WTC11 (cell line): Measurements from ENCODE around the gene LCLAT1. TPM values are rescaled to one million over a fixed set of nuclear protein-coding genes. Genes with fewer than 3 reads are reported as not detected.

Experiments
- ATAC-seq: fragments of 200-7000 bp; cut with Tn5 transposase; 2 replicates; pipeline ENCODE4 v1.10.0; 2021; ENCODE audit warnings: mild to moderate bottlenecking, moderate library complexity
- CTCF ChIA-PET: fragments of 300-600 bp; sonication (Branson Sonifier 250); formaldehyde crosslinking; loops from one replicate; lab custom pipeline; 2021; ENCODE audit warnings: antibody characterized with exemption; lab: Charles Lee
- POLR2A ChIA-PET: fragments of 350-600 bp; sonication (Branson Sonifier 250); formaldehyde crosslinking; loops from one replicate; lab custom pipeline; 2021; ENCODE audit warnings: antibody characterized with exemption; lab: Charles Lee
- DNase-seq: peaks from one replicate; pipeline ENCODE4 v3.0.0; 2021; ENCODE audit warnings: low spot score
- H3K27ac Mint-ChIP-seq: 2 replicates; pipeline ENCODE4 v1.8.0; 2021; ENCODE audit warnings: mixed read lengths
- H3K27me3 Mint-ChIP-seq: 2 replicates; pipeline ENCODE4 v1.8.0; 2021; ENCODE audit warnings: low read depth, mild to moderate bottlenecking, moderate library complexity, mixed read lengths
- H3K36me3 Mint-ChIP-seq: 2 replicates; pipeline ENCODE4 v1.8.0; 2021; ENCODE audit warnings: mixed read lengths
- H3K4me1 Mint-ChIP-seq: 2 replicates; pipeline ENCODE4 v1.8.0; 2022; ENCODE audit warnings: mixed read lengths
- H3K4me3 Mint-ChIP-seq: 2 replicates; pipeline ENCODE4 v1.8.0; 2021; ENCODE audit warnings: mild to moderate bottlenecking, moderate library complexity, mixed read lengths
- H3K9me3 Mint-ChIP-seq: 2 replicates; pipeline ENCODE4 v1.8.0; 2021; ENCODE audit warnings: mixed read lengths
- EMX1 ChIP-seq: fragments of 250-450 bp; sonication (Bioruptor Pico); IDR thresholded peaks from 2 replicates; pipeline ENCODE4 v1.8.0; 2021; ENCODE audit warnings: mild to moderate bottlenecking
- GABPB1 ChIP-seq: sonication (generic); formaldehyde crosslinking; IDR thresholded peaks from 2 replicates; pipeline ENCODE4 v1.8.1; 2023; ENCODE audit warnings: mild to moderate bottlenecking, missing genetic modification reagents
- GTF2I ChIP-seq: fragments of 250-450 bp; sonication (Bioruptor Pico); conservative IDR thresholded peaks from 2 replicates; pipeline ENCODE4 v1.4.0; 2021; ENCODE audit warnings: mild to moderate bottlenecking
- JAZF1 ChIP-seq: fragments of 250-450 bp; sonication (Bioruptor Pico); IDR thresholded peaks from 2 replicates; pipeline ENCODE4 v1.9.0; 2021; ENCODE audit warnings: moderate library complexity, mild to moderate bottlenecking, inconsistent platforms
- NFE2L1 ChIP-seq: sonication (generic); formaldehyde crosslinking; IDR thresholded peaks from 2 replicates; pipeline ENCODE4 v1.8.1; 2023; ENCODE audit warnings: missing genetic modification reagents
- OVOL2 ChIP-seq: fragments of 250-450 bp; sonication (Bioruptor Pico); IDR thresholded peaks from 2 replicates; pipeline ENCODE4 v1.9.0; 2021; ENCODE audit warnings: mild to moderate bottlenecking, borderline replicate concordance
- TEAD1 ChIP-seq: sonication (generic); formaldehyde crosslinking; IDR thresholded peaks from 2 replicates; pipeline ENCODE4 v1.8.0; 2022; ENCODE audit warnings: mild to moderate bottlenecking, missing genetic modification reagents
- ZNF423 ChIP-seq: fragments of 250-450 bp; sonication (Bioruptor Pico); IDR thresholded peaks from 2 replicates; pipeline ENCODE4 v2.1.2; 2022; ENCODE audit warnings: mild to moderate bottlenecking, moderate library complexity
- total RNA-seq: library from RNA; stranded (reverse); gene quantifications from 3 replicates; pipeline ENCODE4 v1.2.3, GENCODE V29; 2021
- TF ChIP-seq, protein P1 (sequence below): sonication (generic); formaldehyde crosslinking; IDR thresholded peaks from 2 replicates; pipeline ENCODE4 v1.8.0; 2022; ENCODE audit warnings: mild to moderate bottlenecking, missing genetic modification reagents
- TF ChIP-seq, protein P2 (sequence below): sonication (generic); formaldehyde crosslinking; IDR thresholded peaks from 2 replicates; pipeline ENCODE4 v1.8.0; 2023; ENCODE audit warnings: missing genetic modification reagents
- TF ChIP-seq, protein P3 (sequence below): fragments of 250-450 bp; sonication (Bioruptor Pico); IDR thresholded peaks from 2 replicates; pipeline ENCODE4 v1.9.0; 2021; ENCODE audit warnings: mild to moderate bottlenecking
- TF ChIP-seq, protein P4 (sequence below): sonication (generic); formaldehyde crosslinking; IDR thresholded peaks from 2 replicates; pipeline ENCODE4 v1.8.1; 2023; ENCODE audit warnings: mild to moderate bottlenecking, missing genetic modification reagents
- TF ChIP-seq, protein P5 (sequence below): sonication (generic); formaldehyde crosslinking; IDR thresholded peaks from 2 replicates; pipeline ENCODE4 v1.8.1; 2023; ENCODE audit warnings: mild to moderate bottlenecking, missing genetic modification reagents
- TF ChIP-seq, protein P6 (sequence below): fragments of 250-450 bp; sonication (Bioruptor Pico); conservative IDR thresholded peaks from 2 replicates; pipeline ENCODE4 v1.9.0; 2021; ENCODE audit warnings: mild to moderate bottlenecking
- TF ChIP-seq, protein P7 (sequence below): sonication (generic); formaldehyde crosslinking; IDR thresholded peaks from 2 replicates; pipeline ENCODE4 v1.8.1; 2022; ENCODE audit warnings: mild to moderate bottlenecking, missing genetic modification reagents, moderate library complexity, borderline replicate concordance

LCLAT1 gene
- total RNA-seq, 1 experiment from 2014 or later, result 22.3 TPM

DNA sequence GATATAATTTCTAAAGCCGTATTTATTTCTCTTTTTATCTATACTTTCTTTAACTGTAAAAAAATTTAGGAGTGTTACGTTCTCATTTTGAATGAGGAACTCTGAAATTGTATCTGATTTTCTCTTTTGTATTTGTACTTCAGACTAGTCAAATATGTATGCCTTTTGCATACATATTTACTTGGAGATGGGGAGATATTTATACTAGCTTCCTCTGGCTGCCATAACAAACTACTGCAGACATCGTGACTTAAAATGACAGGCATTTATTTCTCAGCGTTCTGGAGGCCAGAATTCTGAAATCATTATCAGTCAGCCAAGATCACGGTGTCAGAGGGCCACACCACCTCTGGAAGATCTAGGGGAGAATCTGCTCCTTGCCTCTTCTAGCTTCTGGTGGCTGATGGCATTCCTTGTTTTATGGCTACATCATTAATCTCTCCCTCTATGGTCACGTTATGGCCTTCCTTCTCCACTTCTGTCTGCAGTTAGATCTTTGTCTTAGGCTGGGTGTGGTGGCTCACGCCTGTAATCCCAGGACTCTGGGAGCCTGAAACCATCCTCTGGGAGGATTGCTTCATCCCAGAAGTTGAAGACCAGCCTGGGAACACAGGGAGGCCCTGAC lies 8.2 kb downstream of the LCLAT1 start (continued):
- TF ChIP-seq, protein P1, sequence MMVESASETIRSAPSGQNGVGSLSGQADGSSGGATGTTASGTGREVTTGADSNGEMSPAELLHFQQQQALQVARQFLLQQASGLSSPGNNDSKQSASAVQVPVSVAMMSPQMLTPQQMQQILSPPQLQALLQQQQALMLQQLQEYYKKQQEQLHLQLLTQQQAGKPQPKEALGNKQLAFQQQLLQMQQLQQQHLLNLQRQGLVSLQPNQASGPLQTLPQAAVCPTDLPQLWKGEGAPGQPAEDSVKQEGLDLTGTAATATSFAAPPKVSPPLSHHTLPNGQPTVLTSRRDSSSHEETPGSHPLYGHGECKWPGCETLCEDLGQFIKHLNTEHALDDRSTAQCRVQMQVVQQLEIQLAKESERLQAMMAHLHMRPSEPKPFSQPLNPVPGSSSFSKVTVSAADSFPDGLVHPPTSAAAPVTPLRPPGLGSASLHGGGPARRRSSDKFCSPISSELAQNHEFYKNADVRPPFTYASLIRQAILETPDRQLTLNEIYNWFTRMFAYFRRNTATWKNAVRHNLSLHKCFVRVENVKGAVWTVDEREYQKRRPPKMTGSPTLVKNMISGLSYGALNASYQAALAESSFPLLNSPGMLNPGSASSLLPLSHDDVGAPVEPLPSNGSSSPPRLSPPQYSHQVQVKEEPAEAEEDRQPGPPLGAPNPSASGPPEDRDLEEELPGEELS (CRISPR knock-in tag), result no peak
- TF ChIP-seq JAZF1 (CRISPR knock-in tag) (no peak), GTF2I (CRISPR knock-in tag) (no peak)
- TF ChIP-seq, protein P2, sequence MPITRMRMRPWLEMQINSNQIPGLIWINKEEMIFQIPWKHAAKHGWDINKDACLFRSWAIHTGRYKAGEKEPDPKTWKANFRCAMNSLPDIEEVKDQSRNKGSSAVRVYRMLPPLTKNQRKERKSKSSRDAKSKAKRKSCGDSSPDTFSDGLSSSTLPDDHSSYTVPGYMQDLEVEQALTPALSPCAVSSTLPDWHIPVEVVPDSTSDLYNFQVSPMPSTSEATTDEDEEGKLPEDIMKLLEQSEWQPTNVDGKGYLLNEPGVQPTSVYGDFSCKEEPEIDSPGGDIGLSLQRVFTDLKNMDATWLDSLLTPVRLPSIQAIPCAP (CRISPR knock-in tag), result no peak

DNA sequence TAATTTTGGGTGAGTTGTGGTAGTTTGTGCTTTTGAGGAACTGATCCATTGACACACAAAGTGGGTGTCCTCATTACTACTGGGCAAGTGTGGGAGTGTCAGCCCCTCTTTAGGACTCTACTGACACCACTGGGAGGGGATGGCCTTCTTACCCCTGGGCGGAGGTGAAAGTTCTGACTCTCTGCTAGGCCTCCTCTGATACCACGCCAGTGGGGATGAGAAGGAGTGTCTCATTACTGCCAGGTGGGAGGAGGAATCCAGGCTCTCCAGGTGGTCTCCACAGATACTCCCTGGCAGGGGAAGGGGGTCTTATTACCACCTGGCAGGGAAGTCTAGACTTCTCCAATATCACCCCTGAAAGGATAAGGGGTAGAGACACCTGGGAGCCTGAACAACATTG lies 9.1 kb downstream of the LCLAT1 start:
- H3K27me3 Mint-ChIP-seq, result peaks cover 6% of the 10 kb centered on the region; the same call in 1 of the 2 replicates
- H3K27ac Mint-ChIP-seq, result peak overlapping the region; percentile 82; the same call in 1 of the 2 replicates
- peaks cover 67% of the 10 kb centered on the region for H3K4me1 Mint-ChIP-seq
- ChIA-PET CTCF (interaction anchor here (1.4 kb wide), 1 partner anchor 291 kb away, joined by 4 read pairs; no protein-coding TSS in a partner anchor), POLR2A (no interaction called here)
- DNase-seq, result no peak
- peak; percentile 40 for ATAC-seq
- TF ChIP-seq GABPB1 (CRISPR knock-in tag), result no peak
- peak; percentile 62; the same call in 1 of the 2 replicates for TF ChIP-seq ZNF423
- TF ChIP-seq EMX1 (CRISPR knock-in tag), result no peak
- TF ChIP-seq, protein P3, sequence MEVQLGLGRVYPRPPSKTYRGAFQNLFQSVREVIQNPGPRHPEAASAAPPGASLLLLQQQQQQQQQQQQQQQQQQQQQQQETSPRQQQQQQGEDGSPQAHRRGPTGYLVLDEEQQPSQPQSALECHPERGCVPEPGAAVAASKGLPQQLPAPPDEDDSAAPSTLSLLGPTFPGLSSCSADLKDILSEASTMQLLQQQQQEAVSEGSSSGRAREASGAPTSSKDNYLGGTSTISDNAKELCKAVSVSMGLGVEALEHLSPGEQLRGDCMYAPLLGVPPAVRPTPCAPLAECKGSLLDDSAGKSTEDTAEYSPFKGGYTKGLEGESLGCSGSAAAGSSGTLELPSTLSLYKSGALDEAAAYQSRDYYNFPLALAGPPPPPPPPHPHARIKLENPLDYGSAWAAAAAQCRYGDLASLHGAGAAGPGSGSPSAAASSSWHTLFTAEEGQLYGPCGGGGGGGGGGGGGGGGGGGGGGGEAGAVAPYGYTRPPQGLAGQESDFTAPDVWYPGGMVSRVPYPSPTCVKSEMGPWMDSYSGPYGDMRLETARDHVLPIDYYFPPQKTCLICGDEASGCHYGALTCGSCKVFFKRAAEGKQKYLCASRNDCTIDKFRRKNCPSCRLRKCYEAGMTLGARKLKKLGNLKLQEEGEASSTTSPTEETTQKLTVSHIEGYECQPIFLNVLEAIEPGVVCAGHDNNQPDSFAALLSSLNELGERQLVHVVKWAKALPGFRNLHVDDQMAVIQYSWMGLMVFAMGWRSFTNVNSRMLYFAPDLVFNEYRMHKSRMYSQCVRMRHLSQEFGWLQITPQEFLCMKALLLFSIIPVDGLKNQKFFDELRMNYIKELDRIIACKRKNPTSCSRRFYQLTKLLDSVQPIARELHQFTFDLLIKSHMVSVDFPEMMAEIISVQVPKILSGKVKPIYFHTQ (CRISPR knock-in tag), result no peak
- TF ChIP-seq, protein P4, sequence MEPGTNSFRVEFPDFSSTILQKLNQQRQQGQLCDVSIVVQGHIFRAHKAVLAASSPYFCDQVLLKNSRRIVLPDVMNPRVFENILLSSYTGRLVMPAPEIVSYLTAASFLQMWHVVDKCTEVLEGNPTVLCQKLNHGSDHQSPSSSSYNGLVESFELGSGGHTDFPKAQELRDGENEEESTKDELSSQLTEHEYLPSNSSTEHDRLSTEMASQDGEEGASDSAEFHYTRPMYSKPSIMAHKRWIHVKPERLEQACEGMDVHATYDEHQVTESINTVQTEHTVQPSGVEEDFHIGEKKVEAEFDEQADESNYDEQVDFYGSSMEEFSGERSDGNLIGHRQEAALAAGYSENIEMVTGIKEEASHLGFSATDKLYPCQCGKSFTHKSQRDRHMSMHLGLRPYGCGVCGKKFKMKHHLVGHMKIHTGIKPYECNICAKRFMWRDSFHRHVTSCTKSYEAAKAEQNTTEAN (CRISPR knock-in tag), result no peak
- TF ChIP-seq, protein P5, sequence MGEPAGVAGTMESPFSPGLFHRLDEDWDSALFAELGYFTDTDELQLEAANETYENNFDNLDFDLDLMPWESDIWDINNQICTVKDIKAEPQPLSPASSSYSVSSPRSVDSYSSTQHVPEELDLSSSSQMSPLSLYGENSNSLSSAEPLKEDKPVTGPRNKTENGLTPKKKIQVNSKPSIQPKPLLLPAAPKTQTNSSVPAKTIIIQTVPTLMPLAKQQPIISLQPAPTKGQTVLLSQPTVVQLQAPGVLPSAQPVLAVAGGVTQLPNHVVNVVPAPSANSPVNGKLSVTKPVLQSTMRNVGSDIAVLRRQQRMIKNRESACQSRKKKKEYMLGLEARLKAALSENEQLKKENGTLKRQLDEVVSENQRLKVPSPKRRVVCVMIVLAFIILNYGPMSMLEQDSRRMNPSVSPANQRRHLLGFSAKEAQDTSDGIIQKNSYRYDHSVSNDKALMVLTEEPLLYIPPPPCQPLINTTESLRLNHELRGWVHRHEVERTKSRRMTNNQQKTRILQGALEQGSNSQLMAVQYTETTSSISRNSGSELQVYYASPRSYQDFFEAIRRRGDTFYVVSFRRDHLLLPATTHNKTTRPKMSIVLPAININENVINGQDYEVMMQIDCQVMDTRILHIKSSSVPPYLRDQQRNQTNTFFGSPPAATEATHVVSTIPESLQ (CRISPR knock-in tag), result no peak
- no peak overlapping the region for H3K4me3 Mint-ChIP-seq
- H3K9me3 Mint-ChIP-seq, result peaks cover 10% of the 10 kb centered on the region
- peaks cover 14% of the 10 kb centered on the region for H3K36me3 Mint-ChIP-seq

DNA sequence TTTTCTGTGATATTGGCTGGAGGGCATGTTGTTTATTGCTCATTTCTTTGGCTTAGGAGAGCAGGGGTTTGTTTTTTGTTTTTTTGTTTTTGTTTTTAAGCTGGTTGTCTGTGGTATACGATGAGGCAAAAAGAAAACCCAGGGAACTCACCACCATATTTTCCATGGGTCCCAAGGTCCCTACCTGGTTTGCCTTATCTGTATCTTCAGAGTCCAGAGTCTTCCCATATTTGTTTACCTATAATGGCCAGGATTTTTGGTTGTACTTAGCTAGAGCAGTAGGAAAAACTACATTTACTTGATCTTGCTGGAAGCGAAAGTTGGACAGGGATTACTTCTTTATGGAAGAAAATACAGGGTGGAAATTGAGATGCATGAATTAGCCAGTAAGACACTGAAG lies 9.5 kb downstream of the LCLAT1 start:
- ChIA-PET CTCF (interaction anchor here (0.9 to 2.0 kb wide), 2 partner anchors 248 to 292 kb away, joined by 3 to 7 read pairs; no protein-coding TSS in a partner anchor), POLR2A (no interaction called here)
- H3K27me3 Mint-ChIP-seq, result peaks cover 6% of the 10 kb centered on the region; the same call in 1 of the 2 replicates
- peaks cover 13% of the 10 kb centered on the region for H3K9me3 Mint-ChIP-seq
- DNase-seq (no peak), ATAC-seq (no peak)
- TF ChIP-seq TEAD1 (CRISPR knock-in tag), result no peak
- no peak for TF ChIP-seq NFE2L1
- TF ChIP-seq, protein P6, sequence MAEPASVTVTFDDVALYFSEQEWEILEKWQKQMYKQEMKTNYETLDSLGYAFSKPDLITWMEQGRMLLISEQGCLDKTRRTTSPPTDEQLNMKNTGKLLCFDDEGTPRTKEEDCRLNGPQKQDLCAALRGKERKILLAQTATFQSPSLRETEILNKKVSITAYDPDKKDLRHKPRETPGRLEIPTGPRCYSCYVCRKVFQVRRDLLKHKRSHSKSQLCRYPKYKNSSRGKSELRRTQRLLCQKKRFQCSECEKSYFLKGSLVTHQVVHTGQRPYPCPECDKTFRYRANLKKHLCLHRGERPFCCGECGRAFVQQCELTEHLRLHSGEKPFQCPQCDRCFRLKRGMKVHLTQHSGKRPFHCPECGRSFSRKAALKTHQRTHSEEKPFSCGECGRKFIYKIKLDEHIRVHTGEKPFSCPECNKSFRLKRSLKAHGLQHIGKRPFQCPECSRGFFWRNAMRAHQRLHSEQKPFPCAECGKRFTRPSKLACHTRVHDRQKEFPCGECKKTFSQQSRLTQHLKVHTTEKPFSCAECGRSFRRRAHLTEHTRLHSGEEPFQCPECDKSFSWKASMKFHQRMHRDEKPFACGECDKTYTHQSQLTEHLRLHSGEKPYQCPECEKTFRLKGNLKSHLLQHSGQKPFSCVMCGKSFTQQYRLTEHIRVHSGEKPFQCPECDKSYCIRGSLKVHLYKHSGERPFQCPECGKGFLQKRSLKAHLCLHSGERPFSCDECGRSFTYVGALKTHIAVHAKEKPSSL, result no peak
- TF ChIP-seq, protein P7, sequence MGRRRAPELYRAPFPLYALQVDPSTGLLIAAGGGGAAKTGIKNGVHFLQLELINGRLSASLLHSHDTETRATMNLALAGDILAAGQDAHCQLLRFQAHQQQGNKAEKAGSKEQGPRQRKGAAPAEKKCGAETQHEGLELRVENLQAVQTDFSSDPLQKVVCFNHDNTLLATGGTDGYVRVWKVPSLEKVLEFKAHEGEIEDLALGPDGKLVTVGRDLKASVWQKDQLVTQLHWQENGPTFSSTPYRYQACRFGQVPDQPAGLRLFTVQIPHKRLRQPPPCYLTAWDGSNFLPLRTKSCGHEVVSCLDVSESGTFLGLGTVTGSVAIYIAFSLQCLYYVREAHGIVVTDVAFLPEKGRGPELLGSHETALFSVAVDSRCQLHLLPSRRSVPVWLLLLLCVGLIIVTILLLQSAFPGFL, result no peak
- no peak for TF ChIP-seq OVOL2
- TF ChIP-seq, all 79 proteins: peak for 0
- H3K4me3 Mint-ChIP-seq, result no peak overlapping the region
- H3K36me3 Mint-ChIP-seq, result peaks cover 17% of the 10 kb centered on the region
- peaks cover 68% of the 10 kb centered on the region for H3K4me1 Mint-ChIP-seq
- H3K27ac Mint-ChIP-seq, result peak overlapping the region; percentile 82
